Epithelial cell of proximal tubule (primary cell): Measurements from ENCODE around the gene STX1A. TPM values are rescaled to one million over a fixed set of nuclear protein-coding genes. Genes with fewer than 3 reads are reported as not detected.
"Not testable (repeated sequence)": the region's sequence is repeated elsewhere in the genome, so short reads cannot be mapped to it uniquely, and the experiment has no call there.

Experiments
- DNase-seq: peaks from one replicate; pipeline ENCODE4 v3.0.0-alpha.2; 2011; ENCODE audit warnings: low read depth
- H3K4me3 ChIP-seq: 2 replicates; pipeline ENCODE4 v1.5.1; 2011; ENCODE audit warnings: low read depth, mild to moderate bottlenecking, low read length
- total RNA-seq: library from RNA; depleted of rRNA; stranded (reverse); fragments of >200 nt; gene quantifications from 2 replicates; pipeline ENCODE4 v1.2.3, GENCODE V29; 2015
- TF ChIP-seq, protein P1 (sequence below): conservative IDR thresholded peaks from 2 replicates; pipeline ENCODE4 v1.5.1; 2012; ENCODE audit warnings: low read depth, mild to moderate bottlenecking, low read length

STX1A gene
- total RNA-seq, 1 donor from 2014 or later: 22.4 TPM

DNA sequence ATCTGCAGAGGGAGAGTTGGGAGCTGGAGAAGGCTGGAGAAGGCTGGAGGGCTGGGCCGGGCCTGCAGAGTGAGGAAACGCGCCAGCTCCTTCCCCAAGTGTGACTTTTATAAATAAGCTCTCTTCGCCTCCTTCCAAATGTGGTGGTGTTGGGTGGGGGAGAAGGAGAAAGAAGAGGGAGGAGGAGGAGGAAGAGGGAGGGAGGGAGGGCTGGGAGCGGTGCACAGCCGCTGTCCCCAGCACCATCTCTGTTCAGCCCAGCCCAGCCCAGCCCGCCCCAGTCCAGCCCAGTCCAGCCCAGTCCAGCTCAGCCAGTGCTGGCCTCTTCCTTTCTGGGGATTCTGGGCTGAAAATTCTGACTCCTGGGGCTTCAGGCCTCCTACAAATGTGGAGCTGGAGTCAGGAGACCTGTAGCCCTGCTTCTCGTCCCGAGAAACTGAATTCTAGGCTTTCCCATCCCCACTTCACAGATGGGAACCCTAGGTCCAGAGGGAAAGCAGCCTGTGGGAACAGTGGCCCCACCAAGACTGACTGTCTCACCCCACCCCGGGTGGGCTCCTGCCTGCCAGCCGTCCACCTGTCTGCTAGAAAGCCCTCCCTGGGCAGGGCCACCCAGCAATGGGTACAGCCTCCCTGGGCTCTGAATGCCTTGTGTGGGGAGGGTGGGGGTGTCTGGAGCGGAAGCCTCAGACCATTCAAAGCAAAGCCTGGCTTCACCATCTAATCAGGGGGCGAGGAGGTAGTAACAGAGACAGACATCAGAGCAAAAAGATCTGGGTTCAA is 2.3 kb downstream of the STX1A start:
- no peak for DNase-seq
- peak overlapping the region; percentile 72 for H3K4me3 ChIP-seq
- TF ChIP-seq, protein P1, sequence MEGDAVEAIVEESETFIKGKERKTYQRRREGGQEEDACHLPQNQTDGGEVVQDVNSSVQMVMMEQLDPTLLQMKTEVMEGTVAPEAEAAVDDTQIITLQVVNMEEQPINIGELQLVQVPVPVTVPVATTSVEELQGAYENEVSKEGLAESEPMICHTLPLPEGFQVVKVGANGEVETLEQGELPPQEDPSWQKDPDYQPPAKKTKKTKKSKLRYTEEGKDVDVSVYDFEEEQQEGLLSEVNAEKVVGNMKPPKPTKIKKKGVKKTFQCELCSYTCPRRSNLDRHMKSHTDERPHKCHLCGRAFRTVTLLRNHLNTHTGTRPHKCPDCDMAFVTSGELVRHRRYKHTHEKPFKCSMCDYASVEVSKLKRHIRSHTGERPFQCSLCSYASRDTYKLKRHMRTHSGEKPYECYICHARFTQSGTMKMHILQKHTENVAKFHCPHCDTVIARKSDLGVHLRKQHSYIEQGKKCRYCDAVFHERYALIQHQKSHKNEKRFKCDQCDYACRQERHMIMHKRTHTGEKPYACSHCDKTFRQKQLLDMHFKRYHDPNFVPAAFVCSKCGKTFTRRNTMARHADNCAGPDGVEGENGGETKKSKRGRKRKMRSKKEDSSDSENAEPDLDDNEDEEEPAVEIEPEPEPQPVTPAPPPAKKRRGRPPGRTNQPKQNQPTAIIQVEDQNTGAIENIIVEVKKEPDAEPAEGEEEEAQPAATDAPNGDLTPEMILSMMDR: no peak

DNA sequence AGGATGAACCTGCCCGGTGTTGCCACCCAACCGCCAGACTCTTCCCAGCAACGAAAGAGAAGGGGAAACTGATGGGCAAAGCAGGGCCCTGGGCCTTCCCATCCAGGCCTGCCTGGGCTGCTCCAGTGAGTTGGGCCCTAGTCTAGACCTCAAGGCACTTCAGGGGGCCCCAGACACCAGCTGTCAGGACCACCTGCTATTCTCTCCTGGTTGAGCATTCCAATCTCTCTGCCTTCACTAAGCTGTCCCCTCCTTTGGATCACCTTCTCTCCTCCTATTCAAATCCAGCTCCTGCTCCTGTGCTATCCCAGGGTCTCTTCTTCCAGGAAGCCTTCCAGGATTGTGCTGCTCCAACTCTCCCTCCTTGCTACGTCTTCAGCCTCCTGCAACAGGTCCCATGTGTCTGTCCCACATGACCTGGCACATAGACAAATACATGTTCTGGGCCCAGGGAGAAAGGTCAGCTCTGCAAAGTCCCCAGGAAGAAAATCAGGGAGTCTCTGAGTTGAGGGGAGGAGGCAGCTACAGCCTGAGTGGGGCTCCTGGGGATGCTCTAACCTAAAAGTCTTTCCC is 3.1 kb downstream of the STX1A start:
- TF ChIP-seq, protein P1: no peak
- H3K4me3 ChIP-seq: no peak overlapping the region

DNA sequence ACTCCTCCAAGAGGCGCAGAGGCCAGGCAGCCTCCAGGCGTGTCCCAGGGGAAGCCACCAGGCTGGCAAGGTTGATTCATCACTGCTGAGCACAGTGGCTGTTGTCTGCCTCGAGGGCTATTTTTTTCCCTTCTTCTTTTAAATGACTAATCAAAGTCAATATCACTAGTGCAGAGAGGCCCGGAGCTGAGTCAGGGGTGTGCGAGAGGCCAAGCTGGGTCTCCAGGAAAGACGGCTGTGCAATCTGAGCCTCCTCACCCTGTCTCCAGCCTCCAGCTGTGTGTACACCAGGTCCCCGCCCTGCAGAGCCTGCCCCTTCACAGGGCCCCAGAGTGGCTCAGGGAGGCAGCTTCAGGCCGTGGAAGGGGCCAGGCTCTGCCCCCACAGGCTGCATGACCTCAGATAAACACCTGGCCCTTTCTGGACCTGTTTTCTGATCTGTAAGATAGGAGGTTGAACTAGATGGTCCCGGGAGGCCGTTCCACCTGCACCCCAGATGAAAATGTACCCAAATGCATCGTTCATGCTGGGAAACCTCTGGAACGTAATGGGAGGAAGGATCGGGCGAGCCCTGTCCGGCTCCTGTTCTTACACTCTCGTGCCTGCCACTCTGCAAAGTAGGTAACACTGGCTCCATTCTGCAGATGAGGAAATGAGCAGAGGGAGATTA is 3.7 kb downstream of the STX1A start:
- TF ChIP-seq, protein P1: no peak

More for the DNA sequence above, 3.1 kb downstream of the STX1A start:
- no peak for DNase-seq

DNA sequence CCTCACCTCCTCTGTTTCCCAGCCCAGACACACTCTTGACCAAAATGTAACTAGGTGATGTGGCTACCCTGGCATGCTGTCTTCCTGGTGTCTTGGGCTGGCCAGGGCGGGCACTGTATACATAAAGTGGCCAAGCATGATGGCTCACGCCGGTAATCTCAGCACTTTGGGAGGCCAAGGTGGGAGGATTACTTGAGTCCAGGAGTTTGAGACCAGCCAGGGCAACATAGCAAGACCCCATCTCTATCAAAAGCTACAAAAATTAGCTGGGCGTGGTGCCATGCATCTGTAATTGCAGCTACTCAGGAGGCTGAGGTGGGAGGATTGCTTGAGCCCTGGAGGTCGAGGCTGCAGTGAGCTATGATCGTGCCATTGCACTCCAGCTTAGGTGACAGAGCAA is 6.2 kb downstream of the STX1A start:
- not testable (repeated sequence) for DNase-seq, H3K4me3 ChIP-seq

More for the DNA sequence above, 3.7 kb downstream of the STX1A start:
- no peak overlapping the region for H3K4me3 ChIP-seq
- DNase-seq: peak; percentile 61

DNA sequence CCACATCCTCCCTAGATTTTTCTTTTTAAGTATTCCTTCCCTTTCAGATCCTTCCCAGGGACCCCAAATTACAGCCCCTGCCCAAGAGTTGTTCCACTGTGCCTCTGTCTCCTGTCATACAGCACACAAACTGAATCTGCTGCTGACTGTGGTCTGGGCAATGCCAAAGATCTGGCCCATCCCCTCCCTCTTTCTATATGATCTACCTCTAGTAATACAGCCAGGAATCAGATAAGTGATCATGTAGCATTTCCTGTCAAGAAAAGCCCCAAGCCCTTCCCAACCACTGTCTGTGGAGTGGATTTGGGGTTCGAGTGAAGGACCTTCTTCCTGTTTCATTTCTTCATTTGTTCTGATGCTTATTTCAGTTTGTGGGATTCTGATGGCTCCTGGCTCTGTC is 6.7 kb downstream of the STX1A start:
- no peak for DNase-seq
- no peak overlapping the region for H3K4me3 ChIP-seq

DNA sequence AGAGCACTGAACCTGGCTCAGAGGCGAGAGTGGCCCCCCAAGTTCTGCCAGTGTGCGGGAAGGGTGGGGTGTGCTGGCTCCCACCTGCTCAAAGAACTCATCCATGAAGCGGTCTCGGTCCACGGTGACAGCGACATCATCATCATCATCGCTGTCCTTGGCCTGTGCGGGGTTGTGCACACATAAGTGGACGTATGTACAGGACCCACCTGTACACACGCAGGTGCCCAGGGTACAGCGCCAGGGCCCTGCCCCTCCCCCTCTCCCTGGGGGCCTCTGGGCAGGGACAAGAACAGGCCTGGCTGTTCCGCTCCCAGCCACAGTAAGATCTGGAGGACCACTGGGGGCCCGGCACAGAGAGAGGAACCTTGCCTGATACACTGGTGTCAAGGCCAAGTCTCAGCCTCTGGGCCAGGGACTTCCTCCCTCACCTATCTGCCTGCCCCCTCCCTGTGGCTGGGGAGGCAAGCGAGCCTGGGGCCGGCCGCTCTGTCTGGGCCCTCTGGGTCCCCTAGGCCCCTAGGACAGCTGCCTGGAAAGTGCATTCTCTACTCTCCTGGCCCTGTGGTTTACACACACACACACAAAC is 10.4 kb downstream of the STX1A start:
- no peak overlapping the region for H3K4me3 ChIP-seq
- TF ChIP-seq, protein P1: no peak
- DNase-seq: no peak

More for the DNA sequence above, 6.7 kb downstream of the STX1A start:
- TF ChIP-seq, protein P1: no peak

DNA sequence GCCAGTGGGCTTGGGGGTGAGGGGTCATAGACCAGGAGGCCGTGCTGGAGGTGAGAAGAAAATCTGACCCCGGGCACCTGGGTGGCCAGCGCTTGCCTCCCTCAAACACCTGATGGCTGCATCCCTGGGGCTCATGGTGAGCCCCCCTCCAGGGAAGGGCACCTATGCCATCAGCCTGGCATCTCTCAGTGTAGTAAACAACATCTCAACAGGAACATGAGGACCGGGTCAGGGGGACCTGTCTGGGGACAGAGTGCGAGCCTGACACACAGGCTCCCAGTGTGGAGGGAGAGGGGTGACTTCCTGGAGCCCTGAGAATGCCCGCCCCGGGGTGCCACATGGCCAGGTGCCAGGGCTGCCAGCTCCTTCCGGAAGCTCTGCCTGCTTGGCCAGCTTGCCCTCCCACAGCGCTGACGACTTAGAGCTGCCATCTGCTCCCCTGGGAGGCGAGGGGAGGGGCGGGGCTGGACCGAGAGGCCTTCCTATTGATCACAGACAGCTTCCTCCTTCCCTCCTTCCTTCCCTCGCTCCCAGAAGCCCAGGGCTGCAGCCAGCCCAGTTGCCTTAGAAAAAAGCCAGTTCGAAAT is 12.3 kb downstream of the STX1A start:
- TF ChIP-seq, protein P1: no peak
- no peak for DNase-seq

More for the DNA sequence above, 12.3 kb downstream of the STX1A start:
- H3K4me3 ChIP-seq: no peak overlapping the region
